Keratinocyte (primary cell): ENCODE measurements around the gene SLC8A1. TPM values are rescaled to one million over a fixed set of nuclear protein-coding genes. Genes with fewer than 3 reads are reported as not detected.

Experiments used
- DNase-seq: peaks from one replicate; pipeline ENCODE4 v3.0.0-alpha.2; 2011; ENCODE audit warnings: low read depth, missing footprints, low spot score
- FAIRE-seq: peaks from 2 replicates; lab custom pipeline; 2011; peaks lifted over from hg19 to GRCh38; lab: Jason Lieb, UNC
- H2AFZ ChIP-seq: 2 replicates; pipeline ENCODE4 v1.6.0; 2012; ENCODE audit warnings: low read length, control low read depth, inconsistent platforms; ENCODE audit not compliant: control insufficient read depth
- H3K27ac ChIP-seq: 2 replicates; pipeline ENCODE4 v1.5.1; 2011; ENCODE audit warnings: low read length; ENCODE audit not compliant: control insufficient read depth, insufficient read depth
- H3K27me3 ChIP-seq: 3 replicates; pipeline ENCODE4 v1.6.0; 2011; ENCODE audit warnings: low read length; ENCODE audit not compliant: control insufficient read depth, insufficient read depth; ENCODE audit errors: extremely low read depth
- H3K36me3 ChIP-seq, 2 experiments: 2 replicates in 1 of 2; 3 replicates in 1 of 2; pipeline ENCODE4 v1.5.1; 2011; ENCODE audit warnings: low read length in 2 of 2, mild to moderate bottlenecking in 1 of 2; ENCODE audit not compliant: control insufficient read depth in 2 of 2, insufficient read depth in 2 of 2; ENCODE audit errors: extremely low read depth in 1 of 2
- H3K4me1 ChIP-seq: 3 replicates; pipeline ENCODE4 v1.5.1; 2011; ENCODE audit warnings: low read length; ENCODE audit not compliant: control insufficient read depth, insufficient read depth; ENCODE audit errors: extremely low read depth
- H3K4me2 ChIP-seq: 3 replicates; pipeline ENCODE4 v1.6.0; 2011; ENCODE audit warnings: low read depth, low read length; ENCODE audit not compliant: control insufficient read depth, insufficient read depth; ENCODE audit errors: extremely low read depth
- H3K4me3 ChIP-seq, 3 experiments: fragments of 200-600 bp in 1 of 3; sonication (generic) in 1 of 3; 2 replicates in 2 of 3; 3 replicates in 1 of 3; pipeline ENCODE4 v1.5.1; 2011 to 2016; ENCODE audit warnings: low read length in 3 of 3, mild to moderate bottlenecking in 3 of 3, control low read depth in 2 of 3, inconsistent platforms in 1 of 3, low read depth in 1 of 3, mixed read lengths in 1 of 3, mixed run types in 1 of 3, moderate library complexity in 1 of 3; ENCODE audit not compliant: control insufficient read depth in 2 of 3, insufficient read depth in 2 of 3; ENCODE audit errors: extremely low read depth in 1 of 3
- H3K79me2 ChIP-seq: 2 replicates; pipeline ENCODE4 v1.6.0; 2012; ENCODE audit warnings: low read length; ENCODE audit not compliant: control insufficient read depth, insufficient read depth
- H3K9ac ChIP-seq: 3 replicates; pipeline ENCODE4 v1.6.0; 2011; ENCODE audit warnings: low read length; ENCODE audit not compliant: control insufficient read depth, insufficient read depth; ENCODE audit errors: extremely low read depth
- H3K9me1 ChIP-seq: 3 replicates; pipeline ENCODE4 v1.6.0; 2011; ENCODE audit warnings: low read length; ENCODE audit not compliant: control insufficient read depth, insufficient read depth; ENCODE audit errors: extremely low read depth
- H3K9me3 ChIP-seq: 2 replicates; pipeline ENCODE4 v1.5.1; 2012; ENCODE audit warnings: low read depth, low read length; ENCODE audit not compliant: control insufficient read depth
- H4K20me1 ChIP-seq: 3 replicates; pipeline ENCODE4 v1.6.0; 2011; ENCODE audit warnings: low read length; ENCODE audit not compliant: control insufficient read depth, insufficient read depth; ENCODE audit errors: extremely low read depth
- EZH2 ChIP-seq: IDR thresholded peaks from one replicate; pipeline ENCODE4 v1.6.1; 2012; ENCODE audit warnings: inconsistent platforms, mild to moderate bottlenecking, low read length, moderate library complexity
- dilution Hi-C: fragments of 300-500 bp; cut with MboI; formaldehyde crosslinking; loops from one replicate; pipeline ENCODE4 v1.7.0; 2020; ENCODE audit warnings: low sequenced_read_pairs; ENCODE audit not compliant: extremely low pct_ligation_motif_present
- polyA plus RNA-seq, 5 experiments: library from polyadenylated mRNA; depleted of rRNA in 3 of 5; stranded (reverse) in 3 of 5; stranded (forward) in 1 of 5; unstranded in 1 of 5; fragments of >200 nt; gene quantifications; 1 replicate in 1 of 5; 2 replicates in 3 of 5; 3 replicates in 1 of 5; pipeline versions ENCODE4 v1.2.1 to v1.2.3, GENCODE V29; 2011 to 2012; ENCODE audit warnings: missing spikeins in 2 of 5, low read depth in 1 of 5, low replicate concordance in 1 of 5
- TF ChIP-seq, protein P1 (sequence below), 3 experiments: IDR thresholded peaks in 1 of 3; conservative IDR thresholded peaks in 1 of 3; optimal IDR thresholded peaks in 1 of 3; 2 replicates in 2 of 3; 3 replicates in 1 of 3; pipeline versions ENCODE3 to v1.5.1; 2011; ENCODE audit warnings: low read length in 3 of 3, mild to moderate bottlenecking in 3 of 3, moderate library complexity in 2 of 3, control low read depth in 1 of 3, inconsistent platforms in 1 of 3; ENCODE audit not compliant: insufficient read depth in 2 of 3; ENCODE audit errors: extremely low read depth in 1 of 3

The SLC8A1 gene
- polyA plus RNA-seq, 1 donor (not counting 4 experiments of a cell fraction or from before 2014, with no cell fraction given), result 2.7 TPM

DNA sequence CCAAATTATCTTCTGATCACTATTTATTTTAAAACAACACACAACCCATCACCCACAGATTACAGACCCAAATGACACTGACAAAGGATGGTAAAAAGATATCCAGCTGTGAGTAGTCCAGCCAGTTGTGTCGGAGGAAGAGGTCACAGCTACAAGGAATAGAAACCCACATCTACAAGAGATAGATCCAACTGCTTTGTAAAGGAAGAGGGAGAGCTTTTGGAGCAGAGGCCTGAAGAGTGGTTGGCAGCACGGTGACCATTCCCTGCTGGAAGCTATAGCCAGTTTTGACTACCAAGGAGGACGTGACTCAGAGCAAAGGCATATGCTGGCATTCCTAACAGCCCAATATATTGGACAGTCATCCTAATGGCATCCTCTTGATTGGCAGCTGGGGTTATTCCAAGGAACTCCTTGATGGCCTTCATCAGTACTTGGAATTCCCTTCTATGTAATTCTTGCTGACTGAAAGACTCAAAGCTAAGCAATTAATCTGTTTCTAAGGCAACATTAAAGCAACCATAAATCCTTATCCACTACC, 17.1 kb downstream of the SLC8A1 start:
- Histone ChIP-seq H3K36me3 (no peaks in the 10 kb centered on the region), H4K20me1 (no peaks in the 10 kb centered on the region), H3K4me1 (peaks cover 48% of the 10 kb centered on the region), H3K9ac (no peak overlapping the region), H3K27me3 (no peaks in the 10 kb centered on the region), H3K4me3 (peak overlapping the region in 1 of 3 experiments; percentile 7), H2AFZ (peak overlapping the region; percentile 70), H3K79me2 (no peaks in the 10 kb centered on the region), H3K27ac (peak overlapping the region; percentile 60), H3K9me3 (no peaks in the 10 kb centered on the region), H3K4me2 (peak overlapping the region; percentile 73), H3K9me1 (no peaks in the 10 kb centered on the region)
- peak; percentile 86 for DNase-seq
- dilution Hi-C loops, result no loop called here
- FAIRE-seq, result peak; percentile 100
- no peak for TF ChIP-seq EZH2
- TF ChIP-seq, protein P1, sequence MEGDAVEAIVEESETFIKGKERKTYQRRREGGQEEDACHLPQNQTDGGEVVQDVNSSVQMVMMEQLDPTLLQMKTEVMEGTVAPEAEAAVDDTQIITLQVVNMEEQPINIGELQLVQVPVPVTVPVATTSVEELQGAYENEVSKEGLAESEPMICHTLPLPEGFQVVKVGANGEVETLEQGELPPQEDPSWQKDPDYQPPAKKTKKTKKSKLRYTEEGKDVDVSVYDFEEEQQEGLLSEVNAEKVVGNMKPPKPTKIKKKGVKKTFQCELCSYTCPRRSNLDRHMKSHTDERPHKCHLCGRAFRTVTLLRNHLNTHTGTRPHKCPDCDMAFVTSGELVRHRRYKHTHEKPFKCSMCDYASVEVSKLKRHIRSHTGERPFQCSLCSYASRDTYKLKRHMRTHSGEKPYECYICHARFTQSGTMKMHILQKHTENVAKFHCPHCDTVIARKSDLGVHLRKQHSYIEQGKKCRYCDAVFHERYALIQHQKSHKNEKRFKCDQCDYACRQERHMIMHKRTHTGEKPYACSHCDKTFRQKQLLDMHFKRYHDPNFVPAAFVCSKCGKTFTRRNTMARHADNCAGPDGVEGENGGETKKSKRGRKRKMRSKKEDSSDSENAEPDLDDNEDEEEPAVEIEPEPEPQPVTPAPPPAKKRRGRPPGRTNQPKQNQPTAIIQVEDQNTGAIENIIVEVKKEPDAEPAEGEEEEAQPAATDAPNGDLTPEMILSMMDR (optimal IDR thresholded peaks at IDR 0.05 in 1 of 3, IDR thresholded peaks at IDR 0.05 in 1 of 3, conservative IDR thresholded peaks at IDR 0.05 in 1 of 3; ENCODE audit: extremely low read depth in 1 of 3, insufficient read depth in 2 of 3, low read length in 3 of 3), result no peak

DNA sequence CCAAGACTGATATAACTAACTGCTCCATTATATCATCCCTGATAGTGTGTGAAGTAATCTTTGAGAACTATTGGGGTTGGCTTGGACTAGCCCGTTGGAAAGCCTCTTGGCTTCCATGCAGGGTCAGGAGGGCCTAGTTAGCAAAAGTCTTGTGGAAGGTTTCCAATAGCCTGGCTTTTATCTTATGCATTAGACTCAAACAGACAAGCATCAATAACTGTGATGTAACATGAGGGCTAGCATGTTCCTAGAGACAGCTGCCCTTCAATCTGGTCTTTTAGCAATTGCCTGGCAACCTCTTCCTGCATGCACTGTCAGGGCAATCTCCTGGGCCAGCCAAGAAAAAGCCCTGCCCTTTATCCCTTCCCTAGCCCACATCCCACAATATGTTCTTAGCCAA, 18.2 kb downstream of the SLC8A1 start:
- peak; percentile 49 for FAIRE-seq

More for the DNA sequence above, 18.2 kb downstream of the SLC8A1 start:
- Histone ChIP-seq H3K9me3 (no peaks in the 10 kb centered on the region), H3K4me1 (peaks cover 43% of the 10 kb centered on the region), H3K27ac (peak overlapping the region; percentile 23), H3K36me3 (no peaks in the 10 kb centered on the region), H3K9me1 (no peaks in the 10 kb centered on the region), H3K4me2 (peak overlapping the region; percentile 28), H3K9ac (no peak overlapping the region), H3K4me3 (no peak overlapping the region), H4K20me1 (no peaks in the 10 kb centered on the region), H2AFZ (no peak overlapping the region), H3K79me2 (no peaks in the 10 kb centered on the region), H3K27me3 (no peaks in the 10 kb centered on the region)
- dilution Hi-C loops, result no loop called here
- no peak for DNase-seq
- TF ChIP-seq, protein P1 (optimal IDR thresholded peaks at IDR 0.05 in 1 of 3, IDR thresholded peaks at IDR 0.05 in 1 of 3, conservative IDR thresholded peaks at IDR 0.05 in 1 of 3; ENCODE audit: extremely low read depth in 1 of 3, insufficient read depth in 2 of 3, low read length in 3 of 3), result no peak
- no peak for TF ChIP-seq EZH2
